Measurements from ENCODE around the gene DUSP2. TPM values are rescaled to one million over a fixed set of nuclear protein-coding genes. Genes with fewer than 3 reads are reported as not detected.
A peak's percentile ranks its signal among the peaks of the same experiment; 100 is the strongest.

The DUSP2 gene
- total RNA-seq, 4 donors from 2014 or later = 0.23 to 5.4 (median 0.40) TPM; not detected in 1

DNA sequence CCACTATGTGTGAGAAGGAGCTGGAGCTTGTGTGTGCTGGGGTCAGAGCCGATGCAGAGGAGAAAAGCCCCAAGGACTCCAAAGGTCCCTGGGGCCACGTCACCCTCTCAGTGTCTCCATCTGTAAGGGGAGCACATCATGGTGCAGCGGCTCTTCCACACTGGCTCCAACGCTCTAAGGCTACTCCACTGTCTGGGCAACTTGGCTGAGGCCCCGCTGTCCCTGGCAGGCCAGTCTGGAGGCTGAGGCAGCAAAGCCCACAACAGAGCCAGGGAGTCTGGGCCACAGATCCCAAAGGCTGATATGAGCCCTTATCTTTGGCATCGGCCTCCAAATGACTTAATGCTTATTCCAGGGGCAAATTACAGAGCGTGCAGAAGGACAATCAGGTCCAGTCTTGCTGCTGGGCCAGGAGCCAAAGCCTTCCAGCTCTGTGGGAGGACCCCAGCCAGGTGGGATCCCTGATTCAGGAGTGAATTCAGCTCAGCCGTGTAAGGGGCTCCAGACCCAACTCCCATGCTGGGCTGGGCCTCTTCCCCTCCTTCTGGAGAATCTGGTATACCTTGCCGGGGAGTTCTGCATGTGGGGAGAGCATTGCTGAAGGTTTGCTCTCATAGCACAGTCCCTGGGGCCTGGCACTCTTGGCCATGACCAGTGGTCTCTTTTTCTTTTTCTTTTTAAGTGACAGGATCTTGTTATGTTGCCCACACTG, 1.8 kb upstream of the DUSP2 start:
- Histone ChIP-seq H3K9me3 (no peaks in the 10 kb centered on the region), H3K27ac (peak overlapping the region in 2 of 4 donors; percentile 5 to 78), H3K4me1 (peaks cover 0 to 45% (median 8%) of the 10 kb centered on the region in 3 donors), H3K27me3 (no peaks in the 10 kb centered on the region), H3K4me3 (no peak overlapping the region), H3K36me3 (no peaks in the 10 kb centered on the region)
- no peak for TF ChIP-seq POLR2A (IDR thresholded peaks at IDR 0.05)
- no peak for TF ChIP-seq POLR2AphosphoS5 (IDR thresholded peaks at IDR 0.05)
- TF ChIP-seq EP300 (IDR thresholded peaks at IDR 0.05) = no peak
- TF ChIP-seq, protein P1, sequence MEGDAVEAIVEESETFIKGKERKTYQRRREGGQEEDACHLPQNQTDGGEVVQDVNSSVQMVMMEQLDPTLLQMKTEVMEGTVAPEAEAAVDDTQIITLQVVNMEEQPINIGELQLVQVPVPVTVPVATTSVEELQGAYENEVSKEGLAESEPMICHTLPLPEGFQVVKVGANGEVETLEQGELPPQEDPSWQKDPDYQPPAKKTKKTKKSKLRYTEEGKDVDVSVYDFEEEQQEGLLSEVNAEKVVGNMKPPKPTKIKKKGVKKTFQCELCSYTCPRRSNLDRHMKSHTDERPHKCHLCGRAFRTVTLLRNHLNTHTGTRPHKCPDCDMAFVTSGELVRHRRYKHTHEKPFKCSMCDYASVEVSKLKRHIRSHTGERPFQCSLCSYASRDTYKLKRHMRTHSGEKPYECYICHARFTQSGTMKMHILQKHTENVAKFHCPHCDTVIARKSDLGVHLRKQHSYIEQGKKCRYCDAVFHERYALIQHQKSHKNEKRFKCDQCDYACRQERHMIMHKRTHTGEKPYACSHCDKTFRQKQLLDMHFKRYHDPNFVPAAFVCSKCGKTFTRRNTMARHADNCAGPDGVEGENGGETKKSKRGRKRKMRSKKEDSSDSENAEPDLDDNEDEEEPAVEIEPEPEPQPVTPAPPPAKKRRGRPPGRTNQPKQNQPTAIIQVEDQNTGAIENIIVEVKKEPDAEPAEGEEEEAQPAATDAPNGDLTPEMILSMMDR (IDR thresholded peaks at IDR 0.05) = no peak
- WGBS, 2 donors (ENCODE audit: low coverage in 1 of 2) = 80 to 87% methylated on average over 1 to 3 of the region's 9 CpGs
- no peak for ATAC-seq

DNA sequence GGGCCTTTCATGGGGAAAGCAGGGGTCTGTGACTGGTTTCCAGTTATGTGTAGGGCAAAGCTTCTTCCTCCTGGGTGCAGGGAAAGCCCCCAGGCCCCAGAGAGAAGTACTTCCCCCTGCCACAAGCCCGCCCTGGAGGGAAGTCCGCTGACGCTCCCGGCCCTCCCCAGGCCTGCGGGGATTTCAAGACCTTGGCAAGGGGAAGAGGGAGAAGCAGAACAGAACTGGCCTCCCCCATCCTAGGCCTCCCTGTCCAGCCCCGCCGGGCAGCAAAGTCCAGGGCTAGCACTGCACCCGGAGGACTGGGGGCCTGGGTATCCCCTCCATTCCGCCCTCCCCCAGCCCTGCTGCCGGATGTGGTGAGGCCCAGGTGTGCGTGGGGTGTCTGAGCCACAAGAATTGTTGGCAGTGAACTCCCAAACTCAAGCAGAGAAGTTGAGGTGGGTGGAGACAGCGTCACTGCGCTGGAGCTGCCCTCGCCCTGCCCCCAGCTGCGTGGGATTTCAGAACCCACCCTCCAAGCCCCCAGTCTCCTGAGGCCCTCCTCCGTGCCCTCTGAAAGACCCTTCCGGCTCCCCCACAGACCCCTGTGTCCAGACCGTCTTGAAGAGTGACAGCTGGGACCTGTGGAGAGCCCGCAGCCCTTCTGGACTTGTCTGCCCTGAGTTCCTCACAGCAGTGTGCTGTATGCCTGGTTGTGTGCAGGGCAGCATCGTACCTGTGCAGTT, 1.1 kb upstream of the DUSP2 start:
- 53% methylated on average over 5 of the region's 20 CpGs; no CpG with 5 or more reads in 1 of the 2 donors for WGBS, 2 donors (ENCODE audit: low coverage in 1 of 2)
- ATAC-seq = no peak
- Histone ChIP-seq H3K27me3 (no peaks in the 10 kb centered on the region), H3K4me3 (peak overlapping the region in 1 of 2 donors; percentile 65), H3K36me3 (no peaks in the 10 kb centered on the region), H3K9me3 (no peaks in the 10 kb centered on the region), H3K4me1 (peaks cover 0 to 45% (median 8%) of the 10 kb centered on the region in 3 donors), H3K27ac (peak overlapping the region in 3 of 4 donors; percentile 5 to 78 (median 35))
- TF ChIP-seq EP300 (IDR thresholded peaks at IDR 0.05) = no peak
- TF ChIP-seq, protein P1 (IDR thresholded peaks at IDR 0.05) = no peak
- no peak for TF ChIP-seq POLR2AphosphoS5 (IDR thresholded peaks at IDR 0.05)
- TF ChIP-seq POLR2A (IDR thresholded peaks at IDR 0.05) = no peak

DNA sequence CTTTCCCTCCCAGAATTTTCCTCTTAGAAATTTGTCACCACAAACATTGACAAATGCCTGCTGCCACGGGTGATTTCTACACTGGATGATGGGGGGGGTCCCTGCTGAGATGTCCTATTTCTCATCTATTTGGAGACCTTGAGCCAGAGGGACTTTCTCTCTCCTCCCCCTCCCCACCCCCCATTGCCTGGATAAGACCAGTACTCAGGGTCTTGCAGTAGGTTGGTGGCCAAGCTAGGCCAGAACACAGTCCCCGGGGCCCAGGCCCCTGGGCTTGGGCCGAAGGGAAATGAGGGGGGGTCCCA, 560 bp upstream of the DUSP2 start:
- H3K27me3 ChIP-seq = no peaks in the 10 kb centered on the region
- ATAC-seq = no peak
- no peaks in the 10 kb centered on the region for H3K9me3 ChIP-seq
- H3K4me3 ChIP-seq = peak overlapping the region in 1 of 2 donors; percentile 65
- WGBS, 2 donors (ENCODE audit: low coverage in 1 of 2) = 0% methylated on average over 1 of the region's 3 CpGs; no CpG with 5 or more reads in 1 of the 2 donors
- peak overlapping the region in 3 of 4 donors; percentile 35 to 78 (median 55) for H3K27ac ChIP-seq
- no peaks in the 10 kb centered on the region for H3K36me3 ChIP-seq
- peaks cover 0 to 45% (median 8%) of the 10 kb centered on the region in 3 donors for H3K4me1 ChIP-seq
- no peak for TF ChIP-seq EP300 (IDR thresholded peaks at IDR 0.05)
- TF ChIP-seq, protein P1 (IDR thresholded peaks at IDR 0.05) = no peak
- TF ChIP-seq POLR2A (IDR thresholded peaks at IDR 0.05) = no peak
- TF ChIP-seq POLR2AphosphoS5 (IDR thresholded peaks at IDR 0.05) = no peak

DNA sequence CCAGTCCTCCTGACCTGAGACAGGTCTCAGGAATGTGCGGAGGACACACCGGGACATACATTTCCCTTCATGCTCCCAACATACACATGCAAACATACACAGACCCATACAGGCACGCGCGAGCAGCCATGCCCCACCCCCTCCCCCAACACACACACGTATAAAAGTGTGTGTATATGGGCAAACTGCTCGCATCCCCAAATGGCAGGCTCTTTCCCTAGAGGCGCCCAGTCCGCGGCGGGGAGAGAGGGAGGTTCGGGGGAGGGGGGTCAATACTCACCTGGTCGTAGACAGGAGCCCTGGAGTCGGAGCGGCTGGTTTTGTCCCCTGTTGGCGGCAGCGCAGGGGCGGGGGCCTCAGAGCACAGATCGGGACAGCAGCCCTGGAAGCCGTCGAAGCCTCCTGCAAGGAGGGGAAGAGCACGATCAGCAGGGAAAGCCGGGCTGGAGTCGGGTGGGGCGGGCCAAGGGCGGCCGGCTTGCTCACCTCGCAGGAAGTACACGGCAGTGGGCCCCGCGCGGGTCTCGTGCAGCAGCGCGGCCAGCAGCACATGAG, 682 bp downstream of the DUSP2 start:
- Histone ChIP-seq H3K27me3 (no peaks in the 10 kb centered on the region), H3K4me3 (peak overlapping the region; percentile 20 to 65), H3K9me3 (no peaks in the 10 kb centered on the region), H3K27ac (peak overlapping the region in 3 of 4 donors; percentile 35 to 78 (median 55)), H3K36me3 (no peaks in the 10 kb centered on the region), H3K4me1 (peaks cover 0 to 45% (median 8%) of the 10 kb centered on the region in 3 donors)
- peak; percentile 4 for ATAC-seq
- WGBS, 2 donors (ENCODE audit: low coverage in 1 of 2) = 0 to 65% methylated on average over 2 to 3 of the region's 35 CpGs
- no peak for TF ChIP-seq POLR2A (IDR thresholded peaks at IDR 0.05)
- TF ChIP-seq EP300 (IDR thresholded peaks at IDR 0.05) = no peak
- TF ChIP-seq, protein P1 (IDR thresholded peaks at IDR 0.05) = no peak
- no peak for TF ChIP-seq POLR2AphosphoS5 (IDR thresholded peaks at IDR 0.05)
